ENCODE data around the gene TTYH2.

The TTYH2 gene

DNA sequence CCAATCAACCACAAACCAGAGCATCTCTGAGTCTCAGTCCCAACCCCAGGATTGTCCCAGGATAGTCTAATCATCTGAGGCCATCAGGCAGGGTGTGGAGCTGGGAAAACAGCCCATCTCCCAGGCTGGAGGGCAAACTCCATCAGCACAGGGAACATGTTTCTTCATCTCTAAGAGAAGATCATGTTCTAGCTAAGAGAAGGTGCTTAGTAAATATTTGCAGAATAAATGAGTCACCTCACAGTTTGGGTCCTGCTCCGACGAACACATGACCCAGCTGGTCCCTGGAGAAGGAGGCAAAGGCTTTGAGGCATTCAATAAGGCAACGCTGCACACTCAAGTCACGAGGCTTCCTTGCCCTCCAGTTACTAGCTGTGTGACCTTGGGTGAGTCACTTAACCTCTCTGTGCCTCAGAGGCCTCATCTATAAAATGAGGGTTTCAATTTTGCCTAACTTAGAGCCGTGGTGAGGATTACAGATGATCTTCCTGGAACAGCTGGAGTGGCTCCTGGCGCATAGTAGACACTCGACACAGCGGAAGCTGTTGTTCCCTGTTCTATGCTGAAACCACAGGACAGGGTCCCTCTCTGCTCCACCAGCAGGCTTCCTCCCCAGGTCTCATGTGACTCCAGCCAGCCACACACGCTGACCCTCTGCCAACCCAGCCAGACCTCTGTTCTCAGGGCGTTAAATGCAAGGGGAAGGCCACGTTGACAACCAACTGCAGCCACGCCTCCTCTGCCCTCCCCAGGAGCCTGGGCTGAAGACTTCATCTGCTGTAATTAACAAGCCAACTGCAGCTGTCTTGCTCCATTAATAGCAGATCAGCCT, 20.2 kb upstream of the TTYH2 start:
- DNase-seq (ENCODE audit: low read depth in 2 of 2, low spot score in 1 of 2): no peak

DNA sequence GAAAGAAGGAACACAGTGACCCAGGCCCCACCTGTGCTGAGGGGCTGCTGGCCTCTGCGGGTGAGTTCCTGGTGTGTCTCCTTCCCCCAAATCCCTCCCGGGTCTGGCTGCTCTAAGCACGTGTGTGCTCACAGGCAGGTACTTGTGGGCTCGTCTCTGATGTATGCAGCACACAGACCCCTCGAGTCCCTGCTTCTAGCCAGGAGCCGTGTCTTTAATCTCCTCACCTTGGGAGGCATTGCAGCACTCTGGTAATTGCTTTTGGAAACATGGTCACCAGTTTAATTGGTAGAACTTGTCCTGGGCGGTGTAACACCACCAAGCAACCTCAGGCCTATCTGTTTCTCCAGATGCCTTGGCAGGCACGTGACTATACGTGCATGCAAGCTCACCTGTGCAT, 18.7 kb upstream of the TTYH2 start:
- DNase-seq (ENCODE audit: low read depth in 2 of 2, low spot score in 1 of 2): no peak

DNA sequence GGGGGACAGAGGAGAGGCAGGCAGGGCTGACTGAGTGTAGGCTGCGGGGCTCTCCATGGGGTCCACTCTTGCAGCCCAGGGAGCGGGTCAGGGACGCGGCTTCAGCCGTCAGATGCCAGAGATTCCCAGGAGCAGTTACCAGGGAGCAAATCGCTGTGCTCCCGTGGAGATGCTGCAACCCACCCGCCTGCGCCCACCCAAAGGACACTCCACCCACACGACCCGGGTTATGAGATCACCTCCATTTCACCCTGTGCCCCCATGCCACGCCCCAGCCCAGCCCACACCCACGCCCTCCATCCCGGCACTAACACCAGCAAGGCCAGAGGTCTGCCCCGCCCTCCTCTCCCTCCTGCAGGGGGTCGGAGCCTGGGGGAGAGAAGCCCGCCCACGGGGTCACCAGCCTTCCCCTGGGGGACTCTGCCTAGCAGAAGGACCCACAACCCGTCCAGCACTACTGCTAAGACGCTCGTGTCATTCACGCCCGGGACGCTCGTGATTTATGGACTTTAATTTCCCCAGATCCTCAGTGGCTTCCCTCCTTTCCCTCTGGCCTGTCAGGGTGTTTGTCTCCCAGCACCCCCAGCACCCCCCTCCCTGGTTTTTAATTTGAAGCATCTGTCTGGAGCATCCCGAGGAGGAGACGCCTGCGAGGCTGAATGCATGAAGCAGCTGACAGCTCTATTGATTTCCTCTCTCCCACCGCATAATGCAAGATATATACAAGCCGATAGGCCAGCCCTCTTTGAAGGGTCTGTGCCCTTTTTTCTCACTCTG, 16.6 kb upstream of the TTYH2 start:
- DNase-seq (ENCODE audit: low read depth in 2 of 2, low spot score in 1 of 2): no peak

DNA sequence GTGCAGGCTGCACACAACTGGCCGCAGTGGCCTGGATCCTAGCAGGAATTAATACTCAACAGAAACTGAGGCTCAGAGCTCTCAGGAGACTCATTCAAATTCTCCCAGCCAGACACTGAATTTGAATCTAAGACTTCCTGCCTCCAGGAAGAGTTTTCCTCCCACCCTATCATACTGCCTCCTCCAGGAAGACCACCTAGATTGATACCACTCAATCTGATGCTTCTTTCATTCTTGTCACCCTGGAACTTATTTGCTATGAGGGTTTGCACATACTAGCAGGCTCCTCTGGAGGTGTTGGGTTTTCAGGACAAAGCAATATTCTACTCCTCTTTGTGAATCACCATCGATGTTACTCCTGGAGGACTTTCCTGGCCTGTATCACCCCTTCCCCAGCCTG, 15.6 kb upstream of the TTYH2 start:
- DNase-seq (ENCODE audit: low read depth in 2 of 2, low spot score in 1 of 2): no peak

DNA sequence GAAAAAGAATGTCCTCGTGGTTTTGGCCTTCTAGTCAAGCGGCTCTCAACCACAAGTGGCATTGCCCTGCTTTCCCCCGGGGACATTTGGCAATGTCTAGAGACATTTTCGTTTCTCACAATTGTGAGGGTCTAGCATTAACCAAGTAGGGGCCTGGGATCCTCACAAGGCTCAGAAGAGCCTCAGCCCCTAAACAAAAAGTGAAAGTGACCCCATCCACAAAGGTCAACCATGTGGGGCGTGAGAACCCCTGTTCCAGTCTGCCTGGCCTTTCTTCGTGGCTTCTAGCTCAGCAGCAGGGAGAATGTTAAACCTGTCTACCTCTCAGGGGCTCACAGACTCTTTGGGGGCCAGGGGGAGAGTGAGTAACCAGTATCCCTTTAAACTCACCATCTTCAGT, 14.7 kb upstream of the TTYH2 start:
- no peak for DNase-seq (ENCODE audit: low read depth in 2 of 2, low spot score in 1 of 2)

DNA sequence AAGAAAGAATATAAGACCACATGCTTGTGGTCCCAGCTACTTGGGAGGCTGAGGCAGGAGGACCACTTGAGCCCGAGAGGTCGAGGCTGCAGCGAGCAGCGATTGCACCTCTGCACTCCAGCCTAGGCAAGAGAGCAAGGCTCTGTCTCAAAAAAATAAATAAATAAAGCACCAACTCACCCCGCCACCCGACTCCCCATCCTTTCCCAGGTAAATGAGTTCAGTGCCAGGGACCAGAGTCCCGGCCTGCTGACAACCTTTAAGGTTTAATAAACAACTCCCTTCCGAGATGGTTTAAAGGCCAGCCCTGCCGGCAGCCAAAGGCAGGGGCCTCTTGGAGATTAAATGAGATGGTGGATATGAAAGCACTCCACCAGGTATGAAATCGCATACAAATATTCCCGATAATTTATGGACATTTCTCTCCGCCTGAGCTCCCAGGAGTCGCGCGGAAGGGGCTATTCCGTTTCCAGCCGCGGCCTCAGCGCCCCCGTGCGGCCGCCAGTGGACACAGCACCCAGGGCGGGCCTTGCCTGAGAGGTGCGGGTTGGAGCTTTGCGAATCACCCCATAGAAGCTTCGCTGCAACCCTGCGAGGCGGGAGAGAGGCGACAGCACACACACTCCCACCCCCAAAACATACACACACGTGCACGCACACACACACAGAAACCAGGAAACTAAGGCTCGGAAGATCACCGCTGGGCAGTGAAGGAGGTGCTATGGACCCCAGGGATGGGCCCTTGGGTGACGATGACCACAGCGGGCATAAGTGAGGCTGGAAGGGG, 13.9 kb upstream of the TTYH2 start:
- DNase-seq (ENCODE audit: low read depth in 2 of 2, low spot score in 1 of 2): peak in 1 of 2 donors; percentile 37

DNA sequence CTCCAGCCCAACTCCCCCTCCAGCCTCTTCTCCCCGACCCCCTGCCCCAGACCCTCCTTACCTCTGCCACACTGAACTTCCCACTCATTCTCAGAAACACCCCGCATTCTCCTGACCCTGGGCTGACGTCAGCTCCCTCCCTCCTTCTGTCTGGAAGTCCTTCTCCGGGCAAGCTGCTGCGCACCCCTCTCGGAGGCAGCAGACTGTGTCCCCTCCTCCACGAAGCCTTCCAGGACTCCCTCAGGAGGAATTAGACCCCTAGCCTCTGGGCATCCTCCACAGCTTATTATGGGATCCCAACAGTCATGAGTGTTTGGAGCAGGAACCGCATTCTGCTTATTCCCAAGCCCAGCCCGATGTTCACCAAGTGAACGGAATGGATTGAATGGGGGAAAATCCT, 13.3 kb upstream of the TTYH2 start:
- DNase-seq (ENCODE audit: low read depth in 2 of 2, low spot score in 1 of 2): no peak

DNA sequence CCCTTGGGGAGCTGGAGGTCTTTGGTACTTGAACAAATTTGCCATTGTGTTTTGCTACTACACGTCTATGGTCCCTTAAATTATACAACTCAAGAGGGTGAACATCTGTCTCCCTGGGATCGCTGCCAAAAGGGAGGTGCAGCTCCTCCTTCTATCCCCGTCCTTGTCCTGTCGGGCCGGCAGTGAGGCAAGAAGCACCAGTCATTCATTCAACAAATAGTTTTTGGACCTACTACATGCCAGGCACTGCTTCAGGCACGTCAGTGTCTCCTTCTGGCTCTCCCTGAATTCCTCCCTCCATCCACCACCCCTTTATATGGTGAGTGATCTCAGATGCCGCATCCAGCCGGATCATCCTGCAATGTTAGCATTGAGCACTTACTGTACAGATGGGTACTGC, 12.1 kb upstream of the TTYH2 start:
- no peak for DNase-seq (ENCODE audit: low read depth in 2 of 2, low spot score in 1 of 2)

DNA sequence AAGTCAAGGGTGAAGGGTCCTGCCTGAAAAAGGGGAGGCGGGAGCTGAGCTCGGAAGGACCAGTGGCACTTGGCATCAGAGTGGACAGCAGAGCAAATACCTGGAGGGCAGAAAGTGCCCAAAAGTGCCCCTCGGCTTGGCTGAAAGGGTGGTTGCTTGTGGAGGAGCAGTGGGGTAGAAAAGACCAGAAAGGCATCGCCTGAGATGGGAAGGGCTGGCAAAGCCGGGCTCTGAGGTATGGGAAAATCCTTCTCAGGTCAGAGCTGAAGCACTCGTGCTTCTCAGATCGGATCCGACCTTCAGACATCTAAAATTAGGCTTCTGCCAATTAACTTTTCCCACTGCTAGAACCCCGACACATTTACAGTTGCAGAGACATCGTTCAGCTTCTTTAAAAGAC, 11.4 kb upstream of the TTYH2 start:
- DNase-seq (ENCODE audit: low read depth in 2 of 2, low spot score in 1 of 2): no peak

DNA sequence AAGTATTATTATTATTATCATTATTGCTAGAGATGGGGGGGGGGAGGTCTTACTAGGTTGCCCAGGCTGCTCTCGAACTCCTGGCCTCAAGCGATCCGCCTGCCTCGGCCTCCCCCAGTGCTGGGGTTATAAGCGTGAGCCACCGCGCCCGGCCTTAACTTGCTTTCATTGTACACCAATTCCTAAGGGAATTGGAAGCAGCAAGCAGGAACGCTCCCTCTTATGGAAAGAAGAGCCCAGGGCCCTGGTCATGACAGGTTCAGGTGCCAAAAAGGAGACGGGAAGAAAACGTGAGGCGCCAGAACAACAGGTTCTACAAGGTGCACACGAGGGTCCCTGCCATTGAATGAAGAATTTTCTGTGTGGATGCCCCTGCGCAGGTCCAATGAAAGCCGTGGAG, 10.4 kb upstream of the TTYH2 start:
- DNase-seq (ENCODE audit: low read depth in 2 of 2, low spot score in 1 of 2): no peak

DNA sequence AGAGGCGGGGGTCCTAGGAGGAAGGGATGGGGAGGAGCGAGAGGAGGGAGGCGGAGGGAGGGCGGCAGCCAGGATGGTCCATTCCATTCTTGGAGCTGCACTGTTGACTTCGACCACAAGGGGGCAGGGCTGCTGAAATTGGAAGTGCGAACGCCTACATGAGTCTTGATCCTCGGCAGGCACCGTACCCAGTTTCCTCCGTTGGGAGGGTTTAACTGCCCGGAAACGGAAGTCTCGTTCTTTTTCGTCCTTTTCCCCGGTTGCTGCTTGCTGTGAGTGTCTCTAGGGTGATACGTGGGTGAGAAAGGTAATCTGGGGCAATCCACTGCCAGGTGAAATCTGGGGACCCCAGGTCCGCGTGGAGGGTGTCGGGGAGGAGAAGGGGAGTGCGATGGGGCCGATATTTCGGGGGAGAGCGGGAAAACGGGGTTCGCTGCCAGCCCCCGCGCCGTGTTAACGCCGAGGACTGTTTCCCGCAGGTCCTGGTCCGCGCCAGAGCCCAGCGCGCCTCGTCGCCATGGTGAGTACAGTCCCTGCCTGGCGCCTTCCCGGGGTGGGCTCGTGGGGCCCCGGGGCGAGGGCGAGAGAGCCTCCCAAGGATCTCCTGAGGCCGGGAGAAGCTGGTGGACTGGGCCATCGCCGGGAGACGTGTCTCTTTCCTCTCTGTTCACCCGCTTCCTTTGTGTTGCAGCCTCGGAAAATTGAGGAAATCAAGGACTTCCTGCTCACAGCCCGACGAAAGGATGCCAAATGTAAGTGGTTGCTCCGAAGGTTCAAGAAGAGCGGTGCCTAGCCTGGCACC, 9.7 kb upstream of the TTYH2 start, which contains the start of gene RPL38:
TSS of gene RPL38 (plus strand) at position 240 of the 802 bp plus-strand sequence. CDS start at position 518, 278 bp downstream.
- peak; percentile 91 to 92 for DNase-seq (ENCODE audit: low read depth in 2 of 2, low spot score in 1 of 2)

DNA sequence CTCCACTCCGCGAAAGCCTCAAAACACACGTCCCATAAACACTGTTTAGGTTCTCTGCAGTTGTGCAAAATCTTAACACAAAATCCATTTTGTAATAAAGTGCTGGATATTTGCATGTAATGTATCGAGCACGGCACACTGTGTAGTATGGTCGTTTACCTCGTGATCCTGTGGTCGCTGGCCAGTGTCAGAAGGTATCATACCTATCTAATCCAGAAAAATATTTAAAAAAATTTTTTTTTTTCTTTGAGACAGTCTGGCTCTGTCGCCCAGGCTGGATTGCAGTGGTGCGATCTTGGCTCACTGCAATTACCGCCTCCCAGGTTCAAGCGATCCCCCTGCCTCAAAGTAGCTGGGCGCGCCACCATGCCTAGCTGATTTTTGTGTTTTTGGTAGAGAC, 8.9 kb upstream of the TTYH2 start:
- no peak for DNase-seq (ENCODE audit: low read depth in 2 of 2, low spot score in 1 of 2)

DNA sequence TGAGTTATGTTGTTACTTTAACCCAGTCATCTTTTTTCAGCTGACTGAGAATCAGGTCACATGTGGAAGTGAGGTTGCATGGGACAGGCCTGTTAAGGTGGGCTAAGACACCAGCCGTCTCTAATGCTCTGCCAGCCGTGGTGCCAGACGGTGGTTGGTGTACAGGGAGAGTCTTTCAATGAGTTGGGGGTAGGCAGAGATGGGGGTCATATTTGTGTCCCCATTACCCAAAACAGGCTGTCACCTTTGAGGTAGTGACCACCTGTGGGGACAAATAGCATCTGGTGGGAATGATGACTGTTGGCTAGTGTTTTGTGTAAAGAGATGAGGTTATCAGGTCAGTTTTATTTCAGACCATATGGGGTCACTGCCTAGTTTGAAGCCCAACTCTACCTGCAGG, 8.1 kb upstream of the TTYH2 start:
- DNase-seq (ENCODE audit: low read depth in 2 of 2, low spot score in 1 of 2): no peak

DNA sequence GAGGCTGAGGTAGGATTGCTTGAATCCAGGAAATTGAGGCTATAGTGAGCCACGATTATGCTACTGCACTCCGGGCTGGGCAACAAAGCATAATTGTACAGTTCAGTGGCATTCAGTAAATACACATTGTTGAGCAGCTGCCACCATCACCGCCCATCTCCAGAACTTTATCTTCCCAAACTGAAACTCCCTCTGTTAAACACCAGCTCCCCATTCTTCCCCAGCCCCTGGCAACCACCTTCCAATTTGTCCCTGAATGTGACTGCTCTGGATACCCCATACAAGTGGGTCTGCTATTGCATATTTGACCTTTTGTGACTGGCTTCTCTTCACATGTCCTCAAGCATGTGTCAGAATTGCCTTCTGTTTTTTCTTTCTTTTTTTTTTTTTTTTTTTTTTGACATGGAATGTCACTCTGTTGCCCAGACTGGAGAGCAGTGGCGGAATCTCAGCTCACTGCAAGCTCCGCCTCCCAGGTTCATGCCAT, 7.0 kb upstream of the TTYH2 start:
- DNase-seq (ENCODE audit: low read depth in 2 of 2, low spot score in 1 of 2): no peak

DNA sequence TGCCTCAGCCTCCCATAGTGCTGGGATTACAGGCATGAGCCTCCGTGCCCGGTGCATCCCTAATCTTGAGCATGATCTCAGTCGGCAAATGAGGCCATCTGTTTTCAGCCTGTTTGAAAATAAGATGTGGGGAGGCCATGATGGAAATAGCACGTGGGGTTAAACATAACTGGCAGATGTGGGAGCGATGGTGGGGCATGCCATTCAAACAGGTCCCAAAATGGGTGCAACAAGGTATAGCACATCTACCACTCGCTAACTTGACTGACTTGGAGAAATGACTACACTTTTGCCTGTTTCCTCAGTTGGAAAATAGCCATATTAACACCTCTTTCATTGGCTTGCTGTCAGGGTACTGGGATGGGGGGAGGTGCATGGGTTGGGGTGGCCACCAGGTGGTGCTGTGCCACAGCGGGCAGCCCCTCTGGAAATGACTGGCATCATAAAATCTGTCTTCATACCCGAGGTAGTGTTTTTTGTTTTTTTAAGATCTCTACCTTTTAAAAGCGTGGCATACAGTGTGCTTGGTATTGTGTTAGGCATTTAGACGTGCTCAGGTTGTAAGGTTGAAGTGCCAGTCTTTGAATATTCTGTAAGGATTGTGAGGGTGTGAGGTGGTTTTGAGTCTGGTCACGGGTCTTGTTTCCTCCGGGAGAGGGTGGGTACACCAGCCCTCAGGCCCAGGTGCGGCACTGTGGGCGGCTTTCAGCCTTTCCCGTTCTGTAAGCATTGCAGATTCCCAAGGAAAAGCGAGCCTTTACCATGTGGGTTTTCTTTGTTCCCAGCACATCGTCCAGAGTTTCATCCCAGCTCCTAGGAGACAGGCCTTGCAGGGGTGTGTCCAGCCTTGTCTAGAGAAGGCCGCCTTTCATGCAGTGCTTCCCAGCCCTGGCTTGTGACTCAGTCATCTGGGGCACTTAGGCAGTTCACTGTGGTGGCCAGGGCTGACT, 2.9 kb upstream of the TTYH2 start:
- DNase-seq (ENCODE audit: low read depth in 2 of 2, low spot score in 1 of 2): peak; percentile 50 to 68

DNA sequence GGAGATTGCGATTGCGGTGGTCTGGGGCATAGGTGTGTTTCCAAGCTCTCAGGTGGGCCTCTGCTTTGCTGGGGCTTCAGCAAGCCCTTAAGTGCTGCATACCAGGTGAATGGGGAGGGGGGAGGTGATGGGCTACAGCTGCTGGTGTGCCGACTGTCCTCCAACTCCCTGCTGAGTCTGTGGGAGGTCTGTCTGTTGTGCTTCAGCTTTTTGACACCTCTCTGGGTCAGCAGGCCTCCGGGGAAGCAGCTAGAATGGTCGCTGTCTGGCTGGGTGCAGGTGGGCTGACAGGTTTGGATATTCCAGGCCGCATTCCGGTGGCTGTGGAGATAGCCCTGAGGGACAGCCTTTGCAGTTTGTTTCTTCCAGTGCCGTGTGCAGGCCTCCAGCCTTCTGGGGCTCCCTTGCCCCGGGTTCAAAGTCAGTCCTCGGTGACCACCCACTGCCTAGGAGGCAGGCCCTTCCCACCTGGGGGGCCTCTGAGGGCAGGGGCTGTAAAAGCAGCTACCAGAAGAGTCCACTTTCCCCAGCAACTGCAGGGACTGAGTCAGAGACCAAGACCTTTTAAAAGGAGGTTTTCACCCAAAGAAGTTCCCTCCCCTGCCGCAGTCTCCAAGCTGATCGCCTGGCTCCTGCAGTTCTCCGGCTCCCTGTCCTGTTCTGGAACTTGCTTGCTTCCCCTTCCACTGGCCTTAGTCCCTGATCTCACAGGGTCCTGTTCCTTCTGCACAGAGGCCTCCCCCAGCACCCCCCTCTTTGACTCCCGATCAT, 2.0 kb upstream of the TTYH2 start:
- no peak for DNase-seq (ENCODE audit: low read depth in 2 of 2, low spot score in 1 of 2)

DNA sequence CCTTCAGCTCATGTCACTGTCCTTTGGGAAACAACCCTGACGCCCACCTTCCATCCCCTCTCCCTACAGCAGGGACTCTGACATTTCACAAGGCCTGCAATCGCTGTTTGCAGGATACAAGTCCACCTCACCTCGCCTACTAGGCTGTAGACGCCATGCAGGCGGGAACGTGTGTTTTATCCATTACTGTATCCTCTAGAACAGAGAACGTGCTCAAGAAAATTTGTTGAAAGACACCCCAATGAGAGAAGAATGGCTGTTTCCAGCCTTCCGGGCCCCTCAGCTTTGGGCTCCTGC, 1.5 kb upstream of the TTYH2 start:
- no peak for DNase-seq (ENCODE audit: low read depth in 2 of 2, low spot score in 1 of 2)

DNA sequence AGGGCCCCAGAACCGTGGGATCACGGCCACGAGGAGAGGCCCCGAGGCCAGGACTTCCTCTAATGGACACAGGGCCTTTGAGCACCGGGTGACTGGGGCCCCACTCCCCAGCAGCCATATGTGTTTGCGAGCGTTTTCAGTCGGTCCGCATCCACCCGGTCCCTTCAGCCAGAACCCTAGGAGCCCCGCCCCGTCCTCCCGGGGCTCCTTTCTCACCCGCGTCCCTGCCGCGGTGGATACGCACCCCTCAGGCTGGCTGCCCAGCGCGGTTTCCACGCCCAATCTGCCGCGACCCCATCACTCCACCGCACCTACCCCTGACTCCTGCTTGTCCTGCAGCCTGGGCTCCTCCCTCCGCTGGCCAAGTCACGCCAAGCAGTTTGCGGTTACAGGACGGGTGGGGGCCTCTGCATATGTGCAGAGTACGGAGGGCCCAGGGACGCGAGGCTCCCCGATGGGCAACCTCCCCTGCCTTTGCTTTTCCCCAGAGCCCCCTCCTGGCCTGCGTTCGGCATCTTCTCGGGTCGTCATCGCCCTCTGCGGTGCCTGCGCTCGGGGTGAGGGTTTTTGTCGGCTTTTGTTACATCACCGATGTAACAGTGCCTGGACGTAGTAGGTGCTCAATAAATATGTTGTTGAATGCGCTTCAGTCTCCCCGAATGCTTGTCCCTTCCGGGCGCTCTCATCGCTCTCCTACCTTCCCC, 1.0 kb upstream of the TTYH2 start:
- DNase-seq (ENCODE audit: low read depth in 2 of 2, low spot score in 1 of 2): no peak
